Measurements from ENCODE around the gene GATAD1. TPM values are rescaled to one million over a fixed set of nuclear protein-coding genes. Genes with fewer than 3 reads are reported as not detected.

Gene GATAD1
- total and polyA plus RNA-seq, 2 of the 13 experiments (the other 11 are each of a cell fraction or from before 2014, with no cell fraction given): 20.6 to 42.1 TPM

- DNase-seq (ENCODE audit: low spot score): no peak
- Histone ChIP-seq H3K4me1 (ENCODE audit: insufficient read depth, low read length) (peaks cover 39% of the 10 kb centered on the region), H3K36me3 (replicated peaks in 1 of 2; ENCODE audit: control insufficient read depth in 1 of 2, insufficient read depth in 2 of 2, low read length in 2 of 2) (peaks cover 22 to 57% of the 10 kb centered on the region in 2 experiments), H3K9me3 (ENCODE audit: low read length) (no peaks in the 10 kb centered on the region), H3K4me2 (ENCODE audit: low read depth, low read length) (no peak overlapping the region), H3K4me3 (replicated peaks in 1 of 3; ENCODE audit: insufficient read depth in 1 of 3, low read depth in 2 of 3, low read length in 3 of 3) (no peak overlapping the region), H3K27ac (ENCODE audit: extremely low read length, insufficient read depth, low read length) (no peak overlapping the region), H3K9ac (ENCODE audit: insufficient read depth, low read depth, low read length) (no peak overlapping the region), H3K27me3 (ENCODE audit: control insufficient read depth in 1 of 2, insufficient read depth in 2 of 2, low read length in 2 of 2) (no peaks in the 10 kb centered on the region), H2AFZ (ENCODE audit: low read length) (no peak overlapping the region), H3K79me2 (ENCODE audit: insufficient read depth, low read length) (peaks cover 13% of the 10 kb centered on the region), H4K20me1 (ENCODE audit: insufficient read depth, low read length) (no peaks in the 10 kb centered on the region)
- ATAC-seq: no peak
- in situ Hi-C loops (cut with HindIII; ENCODE audit: extremely low pct_ligation_motif_present, low pct_unique_long_range_greater_than_20kb) (no loop called here), intact Hi-C loops (cut with micrococcal nuclease; ENCODE audit: unreplicated experiment) (no loop called here)
- POLR2A ChIA-PET: no interaction called here
- no peak for FAIRE-seq
- BruUV-seq (replicated peaks): no TSS peak
- 94% methylated on average over 2 of the region's 2 CpGs for WGBS (ENCODE audit: low lambda C conversion rate)
- TF ChIP-seq PHF5A (CRISPR knock-in tag; IDR thresholded peaks at IDR 0.05; ENCODE audit: low read depth, unreplicated experiment): no peak
- TF ChIP-seq TMF1 (CRISPR knock-in tag; IDR thresholded peaks at IDR 0.05; ENCODE audit: low read depth): no peak
- TF ChIP-seq DPF2 (CRISPR knock-in tag; IDR thresholded peaks at IDR 0.05; ENCODE audit: borderline replicate concordance, low read depth): no peak
- TF ChIP-seq ZNF629 (CRISPR knock-in tag; conservative IDR thresholded peaks at IDR 0.05): peak; percentile 87
- TF ChIP-seq SRF (IDR thresholded peaks at IDR 0.05; ENCODE audit: low read depth, low read length): no peak
- peak; percentile 41; the same call in 1 of the 2 replicates for TF ChIP-seq RBFOX2 (IDR thresholded peaks at IDR 0.05; ENCODE audit: low read depth, low read length)
- TF ChIP-seq FLYWCH1 (CRISPR knock-in tag; IDR thresholded peaks at IDR 0.05): no peak
- no peak for TF ChIP-seq ARID4A (CRISPR knock-in tag; IDR thresholded peaks at IDR 0.05; ENCODE audit: borderline replicate concordance)
- TF ChIP-seq PLSCR1 (CRISPR knock-in tag; IDR thresholded peaks at IDR 0.05; ENCODE audit: borderline replicate concordance): no peak
- no peak for TF ChIP-seq TCF7L2 (IDR thresholded peaks at IDR 0.05; ENCODE audit: low read depth, low read length)
- no peak for TF ChIP-seq ARID5B (CRISPR knock-in tag; IDR thresholded peaks at IDR 0.05)
- no peak for TF ChIP-seq ZNF773 (CRISPR knock-in tag; IDR thresholded peaks at IDR 0.05; ENCODE audit: borderline replicate concordance)
- TF ChIP-seq ZNF282 (IDR thresholded peaks at IDR 0.05; ENCODE audit: partially characterized antibody): no peak
- CTCF ChIA-PET (ENCODE audit: low intra/inter-chr PET ratio, low total read pairs): no interaction called here
These were observed 4.4 kb downstream of the GATAD1 start for GRCh38 chr7:92451645-92452044.
